Measurements from ENCODE around the gene PROCA1. TPM values are rescaled to one million over a fixed set of nuclear protein-coding genes. Genes with fewer than 3 reads are reported as not detected.
A peak's percentile ranks its signal among the peaks of the same experiment; 100 is the strongest.

The PROCA1 gene
- total and polyA plus RNA-seq, 9 of the 15 experiments (the other 6 are each of a cell fraction or from before 2014, with no cell fraction given): 0.78 to 16.2 (median 5.6) TPM

GRCh38 chr17:28728364-28729200, 16.9 kb upstream of the PROCA1 start, which contains the start of gene NEK8 (continued):
- TF ChIP-seq CHD1 (IDR thresholded peaks at IDR 0.05; ENCODE audit: low read length) (no peak), ZNF175 (CRISPR knock-in tag; IDR thresholded peaks at IDR 0.05; ENCODE audit: low read depth) (0 out of 2 replicates have a peak, but pooled peaks have one; percentile 36), LEF1 (IDR thresholded peaks at IDR 0.05) (no peak; the same call in 1 of the 2 replicates), HINFP (tag; conservative IDR thresholded peaks at IDR 0.05; ENCODE audit: low read depth) (no peak), KDM5B (IDR thresholded peaks at IDR 0.05; ENCODE audit: insufficient replicate concordance, low read depth, low read length) (peak; percentile 82), SREBF2 (CRISPR knock-in tag; IDR thresholded peaks at IDR 0.05) (peak; percentile 30; the same call in 1 of the 2 replicates), PRPF4 (IDR thresholded peaks at IDR 0.05; ENCODE audit: insufficient read depth, low read depth, low read length, poor library complexity, severe bottlenecking) (no peak), HNRNPL (IDR thresholded peaks at IDR 0.05; ENCODE audit: low read depth, low read length) (peak; percentile 68; the same call in 1 of the 2 replicates), ILF3 (IDR thresholded peaks at IDR 0.05; ENCODE audit: borderline replicate concordance) (no peak), KAT8 (IDR thresholded peaks at IDR 0.05; ENCODE audit: low read depth) (no peak), KDM4B (IDR thresholded peaks at IDR 0.05; ENCODE audit: borderline replicate concordance in 2 of 2, low read depth in 1 of 2) (peak in 1 of 2 experiments; percentile 11; a peak in 1 of 4 replicates), THRB (CRISPR knock-in tag; conservative IDR thresholded peaks at IDR 0.05) (peak; percentile 46; the same call in 1 of the 2 replicates)
- TF ChIP-seq, protein P1, sequence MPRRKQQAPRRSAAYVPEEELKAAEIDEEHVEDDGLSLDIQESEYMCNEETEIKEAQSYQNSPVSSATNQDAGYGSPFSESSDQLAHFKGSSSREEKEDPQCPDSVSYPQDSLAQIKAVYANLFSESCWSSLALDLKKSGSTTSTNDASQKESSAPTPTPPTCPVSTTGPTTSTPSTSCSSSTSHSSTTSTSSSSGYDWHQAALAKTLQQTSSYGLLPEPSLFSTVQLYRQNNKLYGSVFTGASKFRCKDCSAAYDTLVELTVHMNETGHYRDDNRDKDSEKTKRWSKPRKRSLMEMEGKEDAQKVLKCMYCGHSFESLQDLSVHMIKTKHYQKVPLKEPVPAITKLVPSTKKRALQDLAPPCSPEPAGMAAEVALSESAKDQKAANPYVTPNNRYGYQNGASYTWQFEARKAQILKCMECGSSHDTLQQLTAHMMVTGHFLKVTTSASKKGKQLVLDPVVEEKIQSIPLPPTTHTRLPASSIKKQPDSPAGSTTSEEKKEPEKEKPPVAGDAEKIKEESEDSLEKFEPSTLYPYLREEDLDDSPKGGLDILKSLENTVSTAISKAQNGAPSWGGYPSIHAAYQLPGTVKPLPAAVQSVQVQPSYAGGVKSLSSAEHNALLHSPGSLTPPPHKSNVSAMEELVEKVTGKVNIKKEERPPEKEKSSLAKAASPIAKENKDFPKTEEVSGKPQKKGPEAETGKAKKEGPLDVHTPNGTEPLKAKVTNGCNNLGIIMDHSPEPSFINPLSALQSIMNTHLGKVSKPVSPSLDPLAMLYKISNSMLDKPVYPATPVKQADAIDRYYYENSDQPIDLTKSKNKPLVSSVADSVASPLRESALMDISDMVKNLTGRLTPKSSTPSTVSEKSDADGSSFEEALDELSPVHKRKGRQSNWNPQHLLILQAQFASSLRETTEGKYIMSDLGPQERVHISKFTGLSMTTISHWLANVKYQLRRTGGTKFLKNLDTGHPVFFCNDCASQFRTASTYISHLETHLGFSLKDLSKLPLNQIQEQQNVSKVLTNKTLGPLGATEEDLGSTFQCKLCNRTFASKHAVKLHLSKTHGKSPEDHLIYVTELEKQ (CRISPR knock-in tag; IDR thresholded peaks at IDR 0.05): no peak
- TF ChIP-seq, protein P2, sequence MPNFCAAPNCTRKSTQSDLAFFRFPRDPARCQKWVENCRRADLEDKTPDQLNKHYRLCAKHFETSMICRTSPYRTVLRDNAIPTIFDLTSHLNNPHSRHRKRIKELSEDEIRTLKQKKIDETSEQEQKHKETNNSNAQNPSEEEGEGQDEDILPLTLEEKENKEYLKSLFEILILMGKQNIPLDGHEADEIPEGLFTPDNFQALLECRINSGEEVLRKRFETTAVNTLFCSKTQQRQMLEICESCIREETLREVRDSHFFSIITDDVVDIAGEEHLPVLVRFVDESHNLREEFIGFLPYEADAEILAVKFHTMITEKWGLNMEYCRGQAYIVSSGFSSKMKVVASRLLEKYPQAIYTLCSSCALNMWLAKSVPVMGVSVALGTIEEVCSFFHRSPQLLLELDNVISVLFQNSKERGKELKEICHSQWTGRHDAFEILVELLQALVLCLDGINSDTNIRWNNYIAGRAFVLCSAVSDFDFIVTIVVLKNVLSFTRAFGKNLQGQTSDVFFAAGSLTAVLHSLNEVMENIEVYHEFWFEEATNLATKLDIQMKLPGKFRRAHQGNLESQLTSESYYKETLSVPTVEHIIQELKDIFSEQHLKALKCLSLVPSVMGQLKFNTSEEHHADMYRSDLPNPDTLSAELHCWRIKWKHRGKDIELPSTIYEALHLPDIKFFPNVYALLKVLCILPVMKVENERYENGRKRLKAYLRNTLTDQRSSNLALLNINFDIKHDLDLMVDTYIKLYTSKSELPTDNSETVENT (CRISPR knock-in tag; IDR thresholded peaks at IDR 0.05): peak; percentile 62
- TF ChIP-seq, protein P3, sequence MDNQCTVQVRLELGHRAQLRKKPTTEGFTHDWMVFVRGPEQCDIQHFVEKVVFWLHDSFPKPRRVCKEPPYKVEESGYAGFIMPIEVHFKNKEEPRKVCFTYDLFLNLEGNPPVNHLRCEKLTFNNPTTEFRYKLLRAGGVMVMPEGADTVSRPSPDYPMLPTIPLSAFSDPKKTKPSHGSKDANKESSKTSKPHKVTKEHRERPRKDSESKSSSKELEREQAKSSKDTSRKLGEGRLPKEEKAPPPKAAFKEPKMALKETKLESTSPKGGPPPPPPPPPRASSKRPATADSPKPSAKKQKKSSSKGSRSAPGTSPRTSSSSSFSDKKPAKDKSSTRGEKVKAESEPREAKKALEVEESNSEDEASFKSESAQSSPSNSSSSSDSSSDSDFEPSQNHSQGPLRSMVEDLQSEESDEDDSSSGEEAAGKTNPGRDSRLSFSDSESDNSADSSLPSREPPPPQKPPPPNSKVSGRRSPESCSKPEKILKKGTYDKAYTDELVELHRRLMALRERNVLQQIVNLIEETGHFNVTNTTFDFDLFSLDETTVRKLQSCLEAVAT (IDR thresholded peaks at IDR 0.05): peak in 1 of 2 experiments; percentile 31; a peak in 1 of 4 replicates
